ENCODE results near the gene NUP50.

Gene NUP50

GRCh38 chr22:45216133-45217003, 52.6 kb downstream of the NUP50 start:
- H3K4me3 Mint-ChIP-seq: no peak overlapping the region
- DNase-seq (no peak), ATAC-seq (replicated peaks) (no peak)
- H3K4me1 Mint-ChIP-seq: peaks cover 22 to 43% of the 10 kb centered on the region in 2 donors
- no peak overlapping the region for H3K27ac Mint-ChIP-seq
- H3K27me3 Mint-ChIP-seq: no peaks in the 10 kb centered on the region
- peaks cover 0 to 4% of the 10 kb centered on the region in 2 donors for H3K36me3 Mint-ChIP-seq
- H3K9me3 Mint-ChIP-seq: no peaks in the 10 kb centered on the region

- Mint-ChIP-seq H3K4me3 (no peak overlapping the region), H3K27ac (no peak overlapping the region), H3K9me3 (no peaks in the 10 kb centered on the region), H3K27me3 (no peaks in the 10 kb centered on the region), H3K4me1 (peaks cover 22 to 51% of the 10 kb centered on the region in 2 donors), H3K36me3 (no peaks in the 10 kb centered on the region)
- ATAC-seq (replicated peaks) (no peak), DNase-seq (no peak)
Observed at GRCh38 chr22:45217345-45217744, 53.6 kb downstream of the NUP50 start.

- Mint-ChIP-seq H3K27ac (no peak overlapping the region), H3K36me3 (no peaks in the 10 kb centered on the region), H3K9me3 (no peaks in the 10 kb centered on the region), H3K4me3 (no peak overlapping the region), H3K4me1 (peaks cover 27 to 55% of the 10 kb centered on the region in 2 donors), H3K27me3 (no peaks in the 10 kb centered on the region)
- ATAC-seq (replicated peaks) (no peak), DNase-seq (no peak)
Observed at GRCh38 chr22:45217806-45218205, 54.1 kb downstream of the NUP50 start.

GRCh38 chr22:45218976-45219375, 55.3 kb downstream of the NUP50 start:
- no peaks in the 10 kb centered on the region for H3K9me3 Mint-ChIP-seq
- H3K36me3 Mint-ChIP-seq: no peaks in the 10 kb centered on the region
- H3K4me3 Mint-ChIP-seq: no peak overlapping the region
- peak; percentile 95 to 99 for ATAC-seq (replicated peaks)
- peak; percentile 43 for DNase-seq
- H3K27me3 Mint-ChIP-seq: no peaks in the 10 kb centered on the region
- H3K4me1 Mint-ChIP-seq: peaks cover 25 to 55% of the 10 kb centered on the region in 2 donors
- H3K27ac Mint-ChIP-seq: peak overlapping the region; percentile 47

GRCh38 chr22:45221201-45221600, 57.5 kb downstream of the NUP50 start:
- no peaks in the 10 kb centered on the region for H3K9me3 Mint-ChIP-seq
- no peaks in the 10 kb centered on the region for H3K27me3 Mint-ChIP-seq
- peaks cover 3 to 8% of the 10 kb centered on the region in 2 donors for H3K36me3 Mint-ChIP-seq
- DNase-seq (no peak), ATAC-seq (replicated peaks) (no peak)
- no peak overlapping the region for H3K27ac Mint-ChIP-seq
- no peak overlapping the region for H3K4me3 Mint-ChIP-seq
- peaks cover 31 to 65% of the 10 kb centered on the region in 2 donors for H3K4me1 Mint-ChIP-seq

GRCh38 chr22:45223304-45224117, 59.8 kb downstream of the NUP50 start:
- Mint-ChIP-seq H3K36me3 (peaks cover 5 to 14% of the 10 kb centered on the region in 2 donors), H3K4me1 (peaks cover 35 to 83% of the 10 kb centered on the region in 2 donors), H3K9me3 (no peaks in the 10 kb centered on the region), H3K4me3 (no peak overlapping the region), H3K27ac (no peak overlapping the region), H3K27me3 (no peaks in the 10 kb centered on the region)
- no peak for DNase-seq
- no peak for ATAC-seq (replicated peaks)

GRCh38 chr22:45224331-45224730, 60.6 kb downstream of the NUP50 start:
- H3K27me3 Mint-ChIP-seq: no peaks in the 10 kb centered on the region
- peaks cover 5 to 14% of the 10 kb centered on the region in 2 donors for H3K36me3 Mint-ChIP-seq
- ATAC-seq (replicated peaks) (no peak), DNase-seq (no peak)
- no peaks in the 10 kb centered on the region for H3K9me3 Mint-ChIP-seq
- H3K4me3 Mint-ChIP-seq: no peak overlapping the region
- H3K4me1 Mint-ChIP-seq: peaks cover 31 to 76% of the 10 kb centered on the region in 2 donors
- H3K27ac Mint-ChIP-seq: no peak overlapping the region

DNA sequence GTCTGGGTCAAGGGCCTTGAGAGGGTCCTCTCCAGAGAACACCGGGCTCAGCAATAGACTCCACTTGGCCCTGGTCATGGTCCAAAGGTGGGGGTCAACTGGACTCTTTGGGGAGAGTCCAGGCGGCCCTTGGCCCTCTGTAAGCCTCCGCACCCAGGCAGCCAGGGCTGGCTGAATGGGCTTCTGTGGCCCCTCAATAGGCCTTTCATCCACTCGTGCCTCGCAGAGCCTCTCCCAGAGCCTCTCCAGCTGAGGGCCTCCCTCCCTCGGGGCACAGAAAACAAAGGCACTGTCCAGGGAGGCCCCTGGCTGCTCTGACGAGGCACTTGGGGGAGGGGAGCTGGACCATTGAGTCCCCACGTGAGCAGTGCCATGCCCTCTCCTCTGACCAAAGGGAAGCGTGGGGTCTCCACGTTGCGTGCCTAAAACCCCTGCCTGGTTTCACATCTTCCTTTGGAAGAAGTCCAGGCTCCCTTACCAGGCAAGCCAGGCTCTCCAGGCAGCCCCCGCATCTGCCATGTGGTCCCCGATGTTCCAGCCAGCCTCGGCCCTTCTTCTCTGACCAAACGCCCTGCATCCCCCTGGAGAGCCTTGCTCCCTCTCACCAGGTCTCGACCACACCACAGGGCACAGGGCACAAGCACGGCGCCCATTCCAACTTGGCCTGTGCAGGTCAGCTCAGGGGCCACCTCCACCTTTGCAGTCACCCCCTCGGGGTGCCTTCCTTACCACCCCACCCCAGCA, 61.4 kb downstream of the NUP50 start:
- DNase-seq (no peak), ATAC-seq (replicated peaks) (no peak)
- no peaks in the 10 kb centered on the region for H3K27me3 Mint-ChIP-seq
- peaks cover 31 to 78% of the 10 kb centered on the region in 2 donors for H3K4me1 Mint-ChIP-seq
- H3K4me3 Mint-ChIP-seq: no peak overlapping the region
- peaks cover 5 to 14% of the 10 kb centered on the region in 2 donors for H3K36me3 Mint-ChIP-seq
- no peaks in the 10 kb centered on the region for H3K9me3 Mint-ChIP-seq
- H3K27ac Mint-ChIP-seq: peak overlapping the region; percentile 17

- ATAC-seq (replicated peaks) (no peak), DNase-seq (no peak)
- H3K4me1 Mint-ChIP-seq: peaks cover 29 to 80% of the 10 kb centered on the region in 2 donors
Observed at GRCh38 chr22:45225732-45226502, 62.2 kb downstream of the NUP50 start.

GRCh38 chr22:45226503-45227186, 62.9 kb downstream of the NUP50 start:
- no peak for ATAC-seq (replicated peaks)
- Mint-ChIP-seq H3K4me3 (no peak overlapping the region), H3K36me3 (peaks cover 5 to 14% of the 10 kb centered on the region in 2 donors), H3K4me1 (peaks cover 32 to 83% of the 10 kb centered on the region in 2 donors), H3K27me3 (no peaks in the 10 kb centered on the region), H3K27ac (no peak overlapping the region), H3K9me3 (no peaks in the 10 kb centered on the region)
- DNase-seq: no peak

More at GRCh38 chr22:45225732-45226502, 62.2 kb downstream of the NUP50 start:
- Mint-ChIP-seq H3K9me3 (no peaks in the 10 kb centered on the region), H3K4me3 (no peak overlapping the region), H3K27ac (no peak overlapping the region), H3K27me3 (no peaks in the 10 kb centered on the region), H3K36me3 (peaks cover 5 to 14% of the 10 kb centered on the region in 2 donors)

DNA sequence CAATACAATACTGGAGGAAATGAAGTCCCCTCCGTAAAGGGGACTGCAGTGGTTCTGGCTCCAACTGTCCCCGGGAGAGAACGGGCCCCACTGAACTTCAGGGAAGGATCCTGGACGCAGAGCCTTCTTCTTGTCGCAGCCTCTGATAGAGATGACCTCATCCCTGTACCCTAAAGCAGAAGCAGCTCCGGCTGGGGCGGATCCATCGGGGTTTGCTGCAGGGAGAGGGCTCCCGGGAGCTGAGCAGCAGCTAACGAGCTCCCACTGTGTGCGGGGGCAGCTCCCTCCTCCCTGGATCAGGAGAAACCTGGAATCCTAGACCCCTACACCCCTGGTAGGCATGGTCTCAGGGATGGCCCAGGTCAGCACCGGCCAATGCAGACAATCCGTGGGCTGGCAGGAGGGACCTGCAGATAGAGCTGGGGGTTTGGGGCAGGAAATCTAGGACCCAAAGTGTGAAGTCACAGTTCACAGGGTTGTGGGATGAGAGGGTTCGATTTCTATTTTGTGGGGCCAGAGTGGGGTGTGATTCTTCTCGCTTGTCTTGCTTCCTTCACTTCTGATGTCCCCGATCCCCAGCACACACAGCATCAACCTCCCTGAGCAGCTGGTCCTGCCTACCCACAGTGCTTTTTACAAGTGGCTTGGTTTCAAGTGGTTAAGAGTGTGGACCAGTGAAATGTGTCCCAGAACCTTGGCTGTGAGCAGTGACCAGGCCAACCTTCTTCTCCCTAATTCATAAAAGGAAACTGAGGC, 64.1 kb downstream of the NUP50 start:
- H3K4me1 Mint-ChIP-seq: peaks cover 27 to 83% of the 10 kb centered on the region in 2 donors
- no peak overlapping the region for H3K4me3 Mint-ChIP-seq
- H3K36me3 Mint-ChIP-seq: peaks cover 5 to 14% of the 10 kb centered on the region in 2 donors
- H3K9me3 Mint-ChIP-seq: no peaks in the 10 kb centered on the region
- ATAC-seq (replicated peaks) (no peak), DNase-seq (no peak)
- H3K27ac Mint-ChIP-seq: no peak overlapping the region
- no peaks in the 10 kb centered on the region for H3K27me3 Mint-ChIP-seq

GRCh38 chr22:45228401-45228754, 64.7 kb downstream of the NUP50 start:
- no peak for DNase-seq
- Mint-ChIP-seq H3K4me3 (no peak overlapping the region), H3K36me3 (peaks cover 5 to 14% of the 10 kb centered on the region in 2 donors), H3K4me1 (peaks cover 28 to 82% of the 10 kb centered on the region in 2 donors), H3K9me3 (no peaks in the 10 kb centered on the region), H3K27me3 (no peaks in the 10 kb centered on the region), H3K27ac (no peak overlapping the region)
- no peak for ATAC-seq (replicated peaks)

All from stimulated activated naive B cell treated with anti-CD40 and anti-IgM and Interleukin-4, amounts not matched to agents 10 μg/mL and 1 μg/mL and 100 μg/mL, for 72 hours (primary cell).